Measurements from ENCODE around the gene C2CD3. TPM values are rescaled to one million over a fixed set of nuclear protein-coding genes. Genes with fewer than 3 reads are reported as not detected.

The C2CD3 gene
- total RNA-seq, 1 experiment from 2014 or later, result 18.7 TPM

DNA sequence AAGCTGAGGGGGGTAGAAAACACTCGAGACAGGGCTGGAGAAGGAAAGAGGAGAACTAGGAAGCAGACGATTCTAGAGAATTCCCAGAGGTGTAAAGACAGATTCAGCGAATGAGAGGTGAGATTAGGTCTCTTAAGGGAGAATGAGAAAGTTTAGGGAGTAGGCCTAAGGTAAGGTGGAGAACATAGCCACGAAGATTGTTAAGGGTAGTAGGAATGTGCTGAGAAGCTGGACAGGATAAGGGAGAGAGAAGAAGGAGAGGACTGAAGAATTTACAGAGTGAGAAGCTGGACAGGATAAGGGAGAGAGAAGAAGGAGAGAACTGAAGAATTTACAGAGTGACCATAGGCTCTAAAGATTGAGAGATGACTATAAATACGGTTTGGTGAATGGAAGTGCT lies 1.2 kb upstream of the C2CD3 start:
- Mint-ChIP-seq H3K4me3 (no peak overlapping the region), H3K27ac (no peak overlapping the region), H3K36me3 (peaks cover 8% of the 10 kb centered on the region; the same call in 1 of the 2 replicates), H3K9me3 (no peaks in the 10 kb centered on the region), H3K4me1 (peaks cover 3% of the 10 kb centered on the region), H3K27me3 (ENCODE audit: low read depth) (no peaks in the 10 kb centered on the region)
- CTCF ChIA-PET, result interaction anchor here (1.4 kb wide), 1 partner anchor 37 kb away, joined by 4 read pairs; no protein-coding TSS in a partner anchor
- TF ChIP-seq ZNF671 (CRISPR knock-in tag; IDR thresholded peaks at IDR 0.05) (no peak), KAT7 (CRISPR knock-in tag; IDR thresholded peaks at IDR 0.05; ENCODE audit: borderline replicate concordance) (no peak), JAZF1 (CRISPR knock-in tag; IDR thresholded peaks at IDR 0.05) (no peak), NFE2L1 (CRISPR knock-in tag; IDR thresholded peaks at IDR 0.05) (no peak), MYBL2 (CRISPR knock-in tag; IDR thresholded peaks at IDR 0.05) (no peak), GTF2I (CRISPR knock-in tag; conservative IDR thresholded peaks at IDR 0.05) (no peak), ESRRA (CRISPR knock-in tag; IDR thresholded peaks at IDR 0.05; ENCODE audit: borderline replicate concordance) (no peak)
- TF ChIP-seq, protein P1, sequence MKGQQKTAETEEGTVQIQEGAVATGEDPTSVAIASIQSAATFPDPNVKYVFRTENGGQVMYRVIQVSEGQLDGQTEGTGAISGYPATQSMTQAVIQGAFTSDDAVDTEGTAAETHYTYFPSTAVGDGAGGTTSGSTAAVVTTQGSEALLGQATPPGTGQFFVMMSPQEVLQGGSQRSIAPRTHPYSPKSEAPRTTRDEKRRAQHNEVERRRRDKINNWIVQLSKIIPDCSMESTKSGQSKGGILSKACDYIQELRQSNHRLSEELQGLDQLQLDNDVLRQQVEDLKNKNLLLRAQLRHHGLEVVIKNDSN (CRISPR knock-in tag; IDR thresholded peaks at IDR 0.05), result no peak
- DNase-seq (ENCODE audit: low spot score), result no peak
- ATAC-seq, result no peak
- POLR2A ChIA-PET, result no interaction called here

DNA sequence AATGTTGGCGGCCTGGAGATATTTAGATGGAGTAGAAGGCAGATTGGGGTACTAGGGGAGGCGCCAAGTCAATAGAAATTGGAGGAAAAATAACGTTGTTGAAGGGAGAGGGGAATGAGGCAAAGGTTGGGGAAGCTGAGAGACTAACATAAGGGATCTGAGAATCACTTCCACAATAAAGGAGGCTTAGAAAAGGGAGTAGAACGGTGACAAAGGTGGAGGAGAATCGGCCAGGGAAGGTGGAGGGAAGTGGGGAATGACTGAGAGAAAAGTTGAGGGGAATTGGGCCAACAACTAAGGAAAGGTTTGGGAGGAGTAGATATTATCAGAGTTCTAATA lies 797 bp upstream of the C2CD3 start:
- Mint-ChIP-seq H3K4me1 (peaks cover 3% of the 10 kb centered on the region), H3K4me3 (no peak overlapping the region), H3K27me3 (ENCODE audit: low read depth) (no peaks in the 10 kb centered on the region), H3K9me3 (no peaks in the 10 kb centered on the region), H3K36me3 (peaks cover 11% of the 10 kb centered on the region), H3K27ac (no peak overlapping the region)
- no peak for ATAC-seq
- no peak for TF ChIP-seq SMAD3 (CRISPR knock-in tag; IDR thresholded peaks at IDR 0.05; ENCODE audit: borderline replicate concordance)
- TF ChIP-seq ELF4 (CRISPR knock-in tag; IDR thresholded peaks at IDR 0.05; ENCODE audit: low read depth), result no peak
- TF ChIP-seq, protein P2, sequence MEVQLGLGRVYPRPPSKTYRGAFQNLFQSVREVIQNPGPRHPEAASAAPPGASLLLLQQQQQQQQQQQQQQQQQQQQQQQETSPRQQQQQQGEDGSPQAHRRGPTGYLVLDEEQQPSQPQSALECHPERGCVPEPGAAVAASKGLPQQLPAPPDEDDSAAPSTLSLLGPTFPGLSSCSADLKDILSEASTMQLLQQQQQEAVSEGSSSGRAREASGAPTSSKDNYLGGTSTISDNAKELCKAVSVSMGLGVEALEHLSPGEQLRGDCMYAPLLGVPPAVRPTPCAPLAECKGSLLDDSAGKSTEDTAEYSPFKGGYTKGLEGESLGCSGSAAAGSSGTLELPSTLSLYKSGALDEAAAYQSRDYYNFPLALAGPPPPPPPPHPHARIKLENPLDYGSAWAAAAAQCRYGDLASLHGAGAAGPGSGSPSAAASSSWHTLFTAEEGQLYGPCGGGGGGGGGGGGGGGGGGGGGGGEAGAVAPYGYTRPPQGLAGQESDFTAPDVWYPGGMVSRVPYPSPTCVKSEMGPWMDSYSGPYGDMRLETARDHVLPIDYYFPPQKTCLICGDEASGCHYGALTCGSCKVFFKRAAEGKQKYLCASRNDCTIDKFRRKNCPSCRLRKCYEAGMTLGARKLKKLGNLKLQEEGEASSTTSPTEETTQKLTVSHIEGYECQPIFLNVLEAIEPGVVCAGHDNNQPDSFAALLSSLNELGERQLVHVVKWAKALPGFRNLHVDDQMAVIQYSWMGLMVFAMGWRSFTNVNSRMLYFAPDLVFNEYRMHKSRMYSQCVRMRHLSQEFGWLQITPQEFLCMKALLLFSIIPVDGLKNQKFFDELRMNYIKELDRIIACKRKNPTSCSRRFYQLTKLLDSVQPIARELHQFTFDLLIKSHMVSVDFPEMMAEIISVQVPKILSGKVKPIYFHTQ (CRISPR knock-in tag; IDR thresholded peaks at IDR 0.05), result no peak
- no peak for TF ChIP-seq SMAD4 (CRISPR knock-in tag; IDR thresholded peaks at IDR 0.05)
- TF ChIP-seq, protein P3, sequence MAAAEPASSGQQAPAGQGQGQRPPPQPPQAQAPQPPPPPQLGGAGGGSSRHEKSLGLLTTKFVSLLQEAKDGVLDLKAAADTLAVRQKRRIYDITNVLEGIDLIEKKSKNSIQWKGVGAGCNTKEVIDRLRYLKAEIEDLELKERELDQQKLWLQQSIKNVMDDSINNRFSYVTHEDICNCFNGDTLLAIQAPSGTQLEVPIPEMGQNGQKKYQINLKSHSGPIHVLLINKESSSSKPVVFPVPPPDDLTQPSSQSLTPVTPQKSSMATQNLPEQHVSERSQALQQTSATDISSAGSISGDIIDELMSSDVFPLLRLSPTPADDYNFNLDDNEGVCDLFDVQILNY (CRISPR knock-in tag; IDR thresholded peaks at IDR 0.05), result no peak
- TF ChIP-seq HMGA2 (CRISPR knock-in tag; IDR thresholded peaks at IDR 0.05), result no peak
- no peak for TF ChIP-seq RORB (CRISPR knock-in tag; IDR thresholded peaks at IDR 0.05)
- CTCF ChIA-PET, result interaction anchor here (0.7 to 1.6 kb wide), 7 partner anchors 37 to 240 kb away, joined by 3 to 6 read pairs (median 4); partner anchors contain the start of gene UCP2
- DNase-seq (ENCODE audit: low spot score), result no peak
- POLR2A ChIA-PET, result interaction anchor here (0.5 to 0.9 kb wide), 2 partner anchors 22 to 287 kb away, joined by 3 to 4 read pairs; no protein-coding TSS in a partner anchor

DNA sequence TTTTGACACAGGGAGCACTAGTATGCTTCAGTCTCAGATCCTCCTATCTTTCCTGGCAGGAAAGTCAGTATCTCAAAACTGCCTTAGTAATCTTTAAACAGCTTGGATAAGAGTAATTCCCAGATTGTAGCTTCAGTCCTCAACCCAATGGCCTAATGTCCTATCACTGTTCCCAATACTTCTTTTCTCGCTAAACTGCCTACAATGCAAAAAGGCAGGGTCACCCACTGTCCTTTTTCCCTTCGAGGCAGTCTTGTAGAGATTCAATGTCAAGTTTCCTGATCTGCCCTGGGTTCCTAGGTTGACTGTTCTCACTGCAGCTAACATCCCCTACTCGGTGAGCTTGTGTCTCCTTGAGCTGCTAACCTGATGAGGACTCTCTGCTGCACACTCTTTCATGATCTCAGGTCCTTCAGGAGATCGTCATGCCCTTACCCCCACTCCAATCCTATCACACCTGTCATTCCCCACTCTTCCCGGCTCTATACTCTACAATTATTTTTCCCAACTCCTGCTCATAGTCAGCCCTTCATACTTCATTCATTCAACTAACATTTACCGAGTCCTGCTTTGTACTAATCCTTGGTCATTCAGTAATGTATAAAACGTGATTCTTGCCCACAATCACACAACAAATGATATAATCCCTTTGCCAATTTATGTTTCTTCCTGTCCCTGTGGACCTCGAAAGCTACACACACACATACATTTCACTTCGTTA lies 904 bp downstream of the C2CD3 start:
- Mint-ChIP-seq H3K4me3 (no peak overlapping the region), H3K27me3 (ENCODE audit: low read depth) (no peaks in the 10 kb centered on the region), H3K36me3 (peaks cover 16% of the 10 kb centered on the region), H3K4me1 (peaks cover 3% of the 10 kb centered on the region), H3K27ac (no peak overlapping the region), H3K9me3 (no peaks in the 10 kb centered on the region)
- ChIA-PET POLR2A (no interaction called here), CTCF (interaction anchor here (1.1 to 1.6 kb wide), 3 partner anchors 14 to 205 kb away, joined by 3 to 6 read pairs (median 4); no protein-coding TSS in a partner anchor)
- ATAC-seq, result no peak
- DNase-seq (ENCODE audit: low spot score), result no peak
- TF ChIP-seq ZNF396 (CRISPR knock-in tag; IDR thresholded peaks at IDR 0.05; ENCODE audit: borderline replicate concordance) (no peak), ZBTB21 (CRISPR knock-in tag; IDR thresholded peaks at IDR 0.05; ENCODE audit: borderline replicate concordance) (no peak), EMX1 (CRISPR knock-in tag; IDR thresholded peaks at IDR 0.05) (no peak), TEAD1 (CRISPR knock-in tag; IDR thresholded peaks at IDR 0.05) (no peak), RELA (CRISPR knock-in tag; IDR thresholded peaks at IDR 0.05; ENCODE audit: borderline replicate concordance) (no peak)
- TF ChIP-seq, protein P4, sequence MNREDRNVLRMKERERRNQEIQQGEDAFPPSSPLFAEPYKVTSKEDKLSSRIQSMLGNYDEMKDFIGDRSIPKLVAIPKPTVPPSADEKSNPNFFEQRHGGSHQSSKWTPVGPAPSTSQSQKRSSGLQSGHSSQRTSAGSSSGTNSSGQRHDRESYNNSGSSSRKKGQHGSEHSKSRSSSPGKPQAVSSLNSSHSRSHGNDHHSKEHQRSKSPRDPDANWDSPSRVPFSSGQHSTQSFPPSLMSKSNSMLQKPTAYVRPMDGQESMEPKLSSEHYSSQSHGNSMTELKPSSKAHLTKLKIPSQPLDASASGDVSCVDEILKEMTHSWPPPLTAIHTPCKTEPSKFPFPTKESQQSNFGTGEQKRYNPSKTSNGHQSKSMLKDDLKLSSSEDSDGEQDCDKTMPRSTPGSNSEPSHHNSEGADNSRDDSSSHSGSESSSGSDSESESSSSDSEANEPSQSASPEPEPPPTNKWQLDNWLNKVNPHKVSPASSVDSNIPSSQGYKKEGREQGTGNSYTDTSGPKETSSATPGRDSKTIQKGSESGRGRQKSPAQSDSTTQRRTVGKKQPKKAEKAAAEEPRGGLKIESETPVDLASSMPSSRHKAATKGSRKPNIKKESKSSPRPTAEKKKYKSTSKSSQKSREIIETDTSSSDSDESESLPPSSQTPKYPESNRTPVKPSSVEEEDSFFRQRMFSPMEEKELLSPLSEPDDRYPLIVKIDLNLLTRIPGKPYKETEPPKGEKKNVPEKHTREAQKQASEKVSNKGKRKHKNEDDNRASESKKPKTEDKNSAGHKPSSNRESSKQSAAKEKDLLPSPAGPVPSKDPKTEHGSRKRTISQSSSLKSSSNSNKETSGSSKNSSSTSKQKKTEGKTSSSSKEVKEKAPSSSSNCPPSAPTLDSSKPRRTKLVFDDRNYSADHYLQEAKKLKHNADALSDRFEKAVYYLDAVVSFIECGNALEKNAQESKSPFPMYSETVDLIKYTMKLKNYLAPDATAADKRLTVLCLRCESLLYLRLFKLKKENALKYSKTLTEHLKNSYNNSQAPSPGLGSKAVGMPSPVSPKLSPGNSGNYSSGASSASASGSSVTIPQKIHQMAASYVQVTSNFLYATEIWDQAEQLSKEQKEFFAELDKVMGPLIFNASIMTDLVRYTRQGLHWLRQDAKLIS (CRISPR knock-in tag; IDR thresholded peaks at IDR 0.05; ENCODE audit: borderline replicate concordance), result no peak
- TF ChIP-seq, protein P5, sequence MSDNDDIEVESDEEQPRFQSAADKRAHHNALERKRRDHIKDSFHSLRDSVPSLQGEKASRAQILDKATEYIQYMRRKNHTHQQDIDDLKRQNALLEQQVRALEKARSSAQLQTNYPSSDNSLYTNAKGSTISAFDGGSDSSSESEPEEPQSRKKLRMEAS (CRISPR knock-in tag; IDR thresholded peaks at IDR 0.05), result no peak
- TF ChIP-seq, protein P6, sequence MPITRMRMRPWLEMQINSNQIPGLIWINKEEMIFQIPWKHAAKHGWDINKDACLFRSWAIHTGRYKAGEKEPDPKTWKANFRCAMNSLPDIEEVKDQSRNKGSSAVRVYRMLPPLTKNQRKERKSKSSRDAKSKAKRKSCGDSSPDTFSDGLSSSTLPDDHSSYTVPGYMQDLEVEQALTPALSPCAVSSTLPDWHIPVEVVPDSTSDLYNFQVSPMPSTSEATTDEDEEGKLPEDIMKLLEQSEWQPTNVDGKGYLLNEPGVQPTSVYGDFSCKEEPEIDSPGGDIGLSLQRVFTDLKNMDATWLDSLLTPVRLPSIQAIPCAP (CRISPR knock-in tag; IDR thresholded peaks at IDR 0.05), result no peak
- TF ChIP-seq, protein P7, sequence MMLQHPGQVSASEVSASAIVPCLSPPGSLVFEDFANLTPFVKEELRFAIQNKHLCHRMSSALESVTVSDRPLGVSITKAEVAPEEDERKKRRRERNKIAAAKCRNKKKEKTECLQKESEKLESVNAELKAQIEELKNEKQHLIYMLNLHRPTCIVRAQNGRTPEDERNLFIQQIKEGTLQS (CRISPR knock-in tag; conservative IDR thresholded peaks at IDR 0.05), result no peak

All from WTC11 (cell line).